HG02623 (cell line): Measurements from ENCODE around the gene USP8.

Experiments
- ATAC-seq: cut with Tn5 transposase; IDR thresholded peaks from one replicate; pipeline ENCODE4 v1.9.1; 2021; ENCODE audit warnings: moderate library complexity; ENCODE audit not compliant: unreplicated experiment

Gene USP8

GRCh38 chr15:50531766-50532165, 107.6 kb downstream of the USP8 start:
- no peak for ATAC-seq

- no peak for ATAC-seq
Observed at GRCh38 chr15:50542887-50543210, 118.6 kb downstream of the USP8 start.

DNA sequence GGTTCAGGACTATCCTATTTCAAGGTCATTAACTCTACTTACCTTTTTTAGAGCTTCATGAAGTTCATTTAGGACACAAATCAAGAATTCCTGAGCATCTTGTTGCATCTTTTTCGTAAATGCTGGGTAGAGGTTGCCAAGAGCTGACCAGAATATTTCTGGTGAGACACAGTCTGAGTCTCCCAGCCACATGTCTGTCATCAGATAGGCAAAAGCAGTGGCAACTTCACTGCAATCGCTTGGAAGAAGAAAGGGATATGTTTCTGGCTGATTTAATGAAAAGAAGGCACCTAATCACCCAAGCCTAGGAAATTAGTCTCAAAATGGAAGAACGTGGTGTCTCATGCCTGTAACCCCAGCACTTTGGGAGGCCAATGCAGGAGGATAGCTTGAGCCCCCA, 119.4 kb downstream of the USP8 start:
- no peak for ATAC-seq

- ATAC-seq = no peak
Observed at GRCh38 chr15:50544368-50544767, 120.2 kb downstream of the USP8 start.

- ATAC-seq = no peak
Observed at GRCh38 chr15:50546566-50546965, 122.4 kb downstream of the USP8 start, which contains the start of gene USP50. Gene USP50, minus strand, starts transcription at chr15:50546666. Its CDS starts 141 bp downstream, at chr15:50546525.

GRCh38 chr15:50549326-50549725, 125.1 kb downstream of the USP8 start:
- no peak for ATAC-seq

DNA sequence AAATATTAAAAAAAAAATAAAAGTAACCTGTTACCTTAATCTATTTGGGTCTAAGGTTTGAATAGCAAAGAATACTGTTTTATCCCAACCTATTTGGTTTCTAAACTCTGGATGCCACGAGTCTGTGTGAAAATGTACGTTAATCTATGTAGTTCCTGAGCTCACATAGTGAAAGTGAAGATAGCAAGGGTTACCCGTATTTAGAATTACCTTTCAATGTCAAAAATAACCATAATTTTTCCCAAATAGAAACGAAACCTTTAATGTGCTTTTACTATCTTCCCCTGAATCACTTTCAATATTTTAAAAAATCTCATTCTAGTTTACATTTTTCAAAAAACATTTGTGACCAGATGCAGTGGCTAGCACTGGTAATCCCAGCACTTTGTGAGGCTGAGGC, 128.0 kb downstream of the USP8 start:
- no peak for ATAC-seq

DNA sequence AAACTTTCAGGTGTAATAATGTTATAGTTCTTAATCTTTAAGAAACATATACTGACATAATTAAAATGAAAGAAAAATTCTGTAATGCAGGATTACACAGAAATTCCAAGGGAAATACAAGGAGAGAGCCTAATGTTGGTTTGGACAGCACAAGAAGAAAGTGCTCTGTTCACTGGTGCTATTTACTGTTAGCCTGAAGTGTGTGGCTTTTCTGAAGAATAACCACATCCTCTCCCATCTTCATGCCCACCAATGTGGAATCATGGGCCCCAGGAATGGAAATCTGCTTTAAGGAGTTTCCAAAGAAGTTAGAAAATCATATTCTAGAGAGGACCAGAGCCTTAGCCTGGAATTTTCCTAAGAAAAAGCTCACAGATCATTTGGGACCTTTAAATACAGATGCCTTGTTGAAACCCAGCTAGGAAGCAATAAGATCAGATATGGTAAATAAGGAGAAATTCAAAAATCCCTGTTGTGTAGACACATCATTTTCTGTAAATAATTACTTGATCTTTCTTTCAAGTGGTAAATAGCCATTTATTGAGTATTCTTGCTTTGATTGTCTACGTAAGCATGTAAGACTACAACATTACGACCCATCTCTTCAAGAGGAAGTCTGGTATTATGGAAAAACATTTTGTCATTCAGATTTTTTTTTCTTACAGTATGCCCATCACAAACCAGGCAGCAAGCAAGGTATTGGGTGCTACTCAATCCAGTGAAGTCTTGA, 132.6 kb downstream of the USP8 start:
- ATAC-seq = no peak

GRCh38 chr15:50558012-50558411, 133.8 kb downstream of the USP8 start:
- ATAC-seq = no peak

GRCh38 chr15:50562735-50563640, 138.8 kb downstream of the USP8 start:
- ATAC-seq = no peak

- ATAC-seq = no peak
Observed at GRCh38 chr15:50563756-50564155, 139.6 kb downstream of the USP8 start.
